Stimulated activated CD4-positive, alpha-beta T cell treated with anti-CD3 and anti-CD28 coated beads, Interleukin-4, amount 100 ng/mL, for 4 hours (primary cell): ENCODE data around the gene TFDP1.

Source experiments
- DNase-seq, 2 experiments: peaks; one replicate each; pipeline ENCODE4 v3.0.0-alpha.2; 2020

TFDP1 gene

GRCh38 chr13:113636266-113636963 is 51.9 kb downstream of the TFDP1 start:
- no peak for DNase-seq

- no peak for DNase-seq
These were observed 53.0 kb downstream of the TFDP1 start for GRCh38 chr13:113637262-113638160.

GRCh38 chr13:113638173-113638746 is 53.7 kb downstream of the TFDP1 start:
- no peak for DNase-seq

- DNase-seq: no peak
These were observed 54.3 kb downstream of the TFDP1 start for GRCh38 chr13:113638806-113639205.

GRCh38 chr13:113639616-113640262 is 55.2 kb downstream of the TFDP1 start:
- DNase-seq: no peak

- DNase-seq: no peak
These were observed 56.9 kb downstream of the TFDP1 start for GRCh38 chr13:113641426-113641825.

GRCh38 chr13:113642563-113642962 is 58.0 kb downstream of the TFDP1 start:
- no peak for DNase-seq

- DNase-seq: no peak
These were observed 59.0 kb downstream of the TFDP1 start for GRCh38 chr13:113643593-113643992.

GRCh38 chr13:113644800-113645199 is 60.2 kb downstream of the TFDP1 start:
- DNase-seq: no peak

GRCh38 chr13:113645329-113645728 is 60.8 kb downstream of the TFDP1 start:
- no peak for DNase-seq

- DNase-seq: no peak
These were observed 61.8 kb downstream of the TFDP1 start for GRCh38 chr13:113646376-113646775.

GRCh38 chr13:113646921-113647340 is 62.4 kb downstream of the TFDP1 start:
- no peak for DNase-seq

GRCh38 chr13:113647351-113648215 is 63.0 kb downstream of the TFDP1 start:
- DNase-seq: no peak

GRCh38 chr13:113648216-113648610 is 63.7 kb downstream of the TFDP1 start:
- DNase-seq: no peak

- DNase-seq: no peak
These were observed 64.7 kb downstream of the TFDP1 start for GRCh38 chr13:113649212-113649611.

GRCh38 chr13:113650275-113650674 is 65.7 kb downstream of the TFDP1 start:
- DNase-seq: no peak

- DNase-seq: no peak
These were observed 66.2 kb downstream of the TFDP1 start for GRCh38 chr13:113650731-113651148.

- DNase-seq: no peak
These were observed 67.2 kb downstream of the TFDP1 start for GRCh38 chr13:113651511-113652403.

GRCh38 chr13:113652404-113653263 is 68.1 kb downstream of the TFDP1 start:
- no peak for DNase-seq
